UCSD-AML1 (cell line): ENCODE results near the gene CLEC2B.
A peak's percentile ranks its signal among the peaks of the same experiment; 100 is the strongest.

Source experiments
- DNase-seq: peaks from one replicate; lab custom pipeline; 2025; ENCODE audit not compliant: unreplicated experiment; lab: John Stamatoyannopoulos, UW

The CLEC2B gene

GRCh38 chr12:9810671-9811070, 58.5 kb downstream of the CLEC2B start:
- peak; percentile 20 for DNase-seq

GRCh38 chr12:9809866-9810265, 59.3 kb downstream of the CLEC2B start:
- no peak for DNase-seq

DNA sequence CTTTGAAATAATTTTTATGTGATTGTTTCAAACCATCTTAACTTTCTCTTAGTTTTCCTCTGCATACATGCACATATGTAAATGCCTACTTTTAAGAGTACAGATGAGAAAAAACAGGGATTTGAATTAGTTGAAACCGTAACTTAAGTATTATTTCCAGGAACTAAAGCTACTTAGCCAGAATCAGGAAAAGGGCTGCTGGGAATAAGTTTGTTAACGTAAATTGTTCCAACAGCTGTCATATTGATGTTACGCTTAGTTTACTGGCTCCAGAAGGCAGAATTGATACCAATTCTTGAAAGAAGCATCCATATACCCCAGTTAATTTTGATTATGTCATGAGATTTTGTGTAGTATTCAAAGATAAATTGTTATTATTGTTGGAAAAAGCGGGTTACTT, 59.8 kb downstream of the CLEC2B start:
- no peak for DNase-seq

DNA sequence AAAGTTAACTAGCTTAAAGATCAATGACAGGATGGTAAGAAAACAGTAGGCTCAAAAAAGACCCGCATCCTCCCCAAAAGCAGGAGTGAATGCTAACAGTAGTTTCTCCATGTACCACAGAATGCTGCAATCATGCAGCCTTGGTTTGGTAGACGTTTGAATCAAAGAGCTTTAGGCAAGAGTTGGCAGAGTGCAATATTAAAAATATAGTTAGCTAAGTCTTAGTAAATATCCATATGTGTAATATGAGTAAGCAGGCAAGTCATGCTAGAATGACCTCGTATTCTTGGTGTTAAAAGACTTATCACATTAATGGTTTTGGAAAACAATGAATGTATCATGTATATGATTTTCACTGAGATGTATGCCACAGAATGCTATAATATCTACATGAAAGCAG, 60.6 kb downstream of the CLEC2B start:
- DNase-seq: no peak

DNA sequence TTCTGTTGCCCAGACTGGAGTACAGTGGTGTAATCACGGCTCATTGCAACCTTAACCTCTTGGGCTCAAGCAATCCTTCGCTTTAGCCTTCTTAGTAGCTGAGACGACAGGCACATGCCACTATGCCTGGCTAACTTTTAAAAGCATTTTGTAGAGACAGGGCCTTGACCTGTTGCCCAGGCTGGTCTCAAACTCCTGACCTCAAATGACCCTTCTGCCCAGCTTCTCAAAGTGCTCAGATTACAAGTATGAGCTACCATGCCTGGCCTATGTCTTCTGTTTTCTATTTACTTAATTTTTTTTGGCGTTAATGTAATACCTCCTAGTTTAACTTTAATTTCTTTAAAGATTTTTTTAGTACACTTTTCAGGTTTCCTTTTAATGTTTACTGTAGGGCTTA, 62.4 kb downstream of the CLEC2B start:
- no peak for DNase-seq

DNA sequence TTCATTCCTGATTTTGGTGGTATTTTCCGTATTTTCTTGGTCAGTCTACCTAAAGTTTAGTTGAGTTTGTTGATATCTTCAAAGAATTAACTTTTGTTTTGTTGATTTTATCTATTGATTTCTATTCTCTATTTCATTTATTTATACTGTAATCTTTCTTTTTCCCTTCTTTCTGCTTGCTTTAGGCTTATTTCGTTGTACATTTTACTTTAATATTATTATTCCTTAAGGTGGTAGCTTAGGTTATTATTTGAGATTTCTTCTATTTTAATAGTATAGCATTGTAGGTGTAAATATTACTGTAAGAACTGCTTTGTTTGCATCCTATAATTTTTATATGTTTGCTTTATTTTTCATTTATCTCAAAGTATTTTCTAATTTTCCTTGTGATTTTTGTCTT, 63.3 kb downstream of the CLEC2B start:
- no peak for DNase-seq
